ENCODE measurements around the gene ENOX2.

ENOX2 gene

DNA sequence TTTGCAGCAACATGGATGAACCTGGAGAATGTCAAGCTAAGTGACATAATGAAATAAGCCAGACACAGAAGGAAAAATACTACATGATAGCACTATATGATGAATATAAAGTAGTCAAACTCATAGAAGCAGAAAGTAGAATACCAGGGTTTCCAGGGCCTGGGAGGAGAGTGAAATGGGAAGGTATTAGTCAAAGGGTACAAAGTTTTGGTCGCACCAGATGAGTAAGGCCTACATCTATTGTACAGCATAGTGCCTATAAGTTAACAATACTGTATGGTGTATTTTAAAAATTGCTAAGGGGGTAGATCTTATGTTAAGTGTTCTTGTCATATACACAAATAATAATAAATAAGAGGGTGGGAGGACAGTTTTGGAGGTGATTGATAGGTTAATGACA, 41.5 kb downstream of the ENOX2 start:
- TF ChIP-seq, protein P1, sequence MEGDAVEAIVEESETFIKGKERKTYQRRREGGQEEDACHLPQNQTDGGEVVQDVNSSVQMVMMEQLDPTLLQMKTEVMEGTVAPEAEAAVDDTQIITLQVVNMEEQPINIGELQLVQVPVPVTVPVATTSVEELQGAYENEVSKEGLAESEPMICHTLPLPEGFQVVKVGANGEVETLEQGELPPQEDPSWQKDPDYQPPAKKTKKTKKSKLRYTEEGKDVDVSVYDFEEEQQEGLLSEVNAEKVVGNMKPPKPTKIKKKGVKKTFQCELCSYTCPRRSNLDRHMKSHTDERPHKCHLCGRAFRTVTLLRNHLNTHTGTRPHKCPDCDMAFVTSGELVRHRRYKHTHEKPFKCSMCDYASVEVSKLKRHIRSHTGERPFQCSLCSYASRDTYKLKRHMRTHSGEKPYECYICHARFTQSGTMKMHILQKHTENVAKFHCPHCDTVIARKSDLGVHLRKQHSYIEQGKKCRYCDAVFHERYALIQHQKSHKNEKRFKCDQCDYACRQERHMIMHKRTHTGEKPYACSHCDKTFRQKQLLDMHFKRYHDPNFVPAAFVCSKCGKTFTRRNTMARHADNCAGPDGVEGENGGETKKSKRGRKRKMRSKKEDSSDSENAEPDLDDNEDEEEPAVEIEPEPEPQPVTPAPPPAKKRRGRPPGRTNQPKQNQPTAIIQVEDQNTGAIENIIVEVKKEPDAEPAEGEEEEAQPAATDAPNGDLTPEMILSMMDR (IDR thresholded peaks at IDR 0.05; ENCODE audit: insufficient read depth, low read depth, low read length, missing control alignments) = no peak
- DNase-seq (ENCODE audit: low read depth) = no peak
- no peak overlapping the region for H3K4me3 ChIP-seq (ENCODE audit: low read depth, low read length)

DNA sequence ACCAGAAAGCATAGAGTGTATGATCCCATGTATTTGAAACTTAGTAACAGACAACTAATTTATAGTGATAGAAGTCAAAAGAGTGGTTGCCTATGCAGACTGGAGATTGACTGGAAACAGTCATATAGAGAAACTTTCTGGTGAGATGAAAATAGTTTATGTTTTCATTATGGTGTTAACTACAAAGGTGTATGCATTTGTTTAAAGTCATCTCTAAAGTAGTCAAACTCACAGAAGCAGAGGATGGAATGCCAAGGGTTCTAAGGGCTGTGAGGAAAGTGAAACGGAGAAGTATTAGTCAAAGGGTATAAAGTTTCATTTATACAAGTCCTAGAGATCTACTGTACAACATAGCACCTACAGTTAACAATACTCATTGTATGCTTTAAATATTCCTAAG, 45.8 kb downstream of the ENOX2 start:
- DNase-seq (ENCODE audit: low read depth) = peak; percentile 55
- TF ChIP-seq, protein P1 (IDR thresholded peaks at IDR 0.05; ENCODE audit: insufficient read depth, low read depth, low read length, missing control alignments) = no peak
- H3K4me3 ChIP-seq (ENCODE audit: low read depth, low read length) = no peak overlapping the region

DNA sequence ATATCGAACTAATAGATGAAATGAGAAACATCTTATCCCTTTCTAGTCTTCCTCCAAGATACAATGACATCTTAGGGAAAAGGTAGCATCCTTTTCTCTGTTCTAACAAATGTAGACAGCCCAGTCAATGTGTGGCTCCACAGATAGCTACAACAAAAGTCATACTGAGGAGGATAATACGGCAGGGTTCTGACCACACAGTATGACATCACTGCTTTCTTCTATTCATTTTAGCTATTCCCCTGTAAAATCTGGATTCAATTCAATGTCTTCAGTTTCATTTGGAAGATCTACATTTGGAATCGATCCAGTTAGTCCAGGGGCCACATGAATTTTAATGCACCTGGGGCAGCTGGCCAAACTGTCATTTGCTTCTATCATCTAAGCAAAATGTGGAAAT, 51.4 kb downstream of the ENOX2 start:
- no peak overlapping the region for H3K4me3 ChIP-seq (ENCODE audit: low read depth, low read length)
- TF ChIP-seq, protein P1 (IDR thresholded peaks at IDR 0.05; ENCODE audit: insufficient read depth, low read depth, low read length, missing control alignments) = no peak
- no peak for DNase-seq (ENCODE audit: low read depth)

DNA sequence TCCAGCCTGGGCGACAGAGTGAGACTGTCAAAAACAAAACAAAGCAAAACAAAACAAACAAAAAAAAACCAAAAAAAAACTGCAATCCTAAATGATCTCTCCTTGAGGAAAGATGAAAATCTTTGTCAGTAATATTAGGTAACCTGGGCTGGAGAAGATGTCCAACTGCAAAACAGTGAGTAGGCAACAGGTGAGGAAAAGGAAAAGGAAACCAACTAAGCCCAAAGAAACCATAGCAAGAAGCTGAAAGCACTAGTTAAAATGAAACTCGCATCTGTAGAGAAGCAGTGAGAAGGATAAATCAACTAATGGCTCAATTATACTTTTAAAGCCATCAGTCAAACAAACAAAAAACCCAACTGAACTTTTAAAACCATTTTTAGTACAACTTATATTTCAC, 54.2 kb downstream of the ENOX2 start:
- DNase-seq (ENCODE audit: low read depth) = peak; percentile 32
- TF ChIP-seq, protein P1 (IDR thresholded peaks at IDR 0.05; ENCODE audit: insufficient read depth, low read depth, low read length, missing control alignments) = no peak
- H3K4me3 ChIP-seq (ENCODE audit: low read depth, low read length) = no peak overlapping the region

DNA sequence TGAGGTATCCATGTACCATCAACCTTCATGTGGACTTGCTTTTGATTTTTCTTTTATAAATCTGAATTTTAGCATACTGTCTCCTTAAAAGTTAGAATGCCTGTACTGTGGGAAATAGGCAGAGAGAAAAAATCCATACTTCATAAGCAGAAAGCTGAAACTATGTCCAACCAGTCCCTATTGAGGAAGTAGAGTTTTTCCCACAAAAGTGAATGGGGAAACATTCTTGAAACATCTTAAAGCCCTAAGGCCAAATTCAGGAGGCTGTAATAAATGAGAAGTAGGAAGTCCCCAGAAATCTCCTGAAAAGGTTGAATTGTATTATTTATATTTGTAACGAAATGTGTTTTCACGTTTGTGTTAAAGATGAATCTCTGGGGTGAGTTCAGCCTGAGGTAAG, 56.3 kb downstream of the ENOX2 start:
- TF ChIP-seq, protein P1 (IDR thresholded peaks at IDR 0.05; ENCODE audit: insufficient read depth, low read depth, low read length, missing control alignments) = no peak
- H3K4me3 ChIP-seq (ENCODE audit: low read depth, low read length) = no peak overlapping the region

DNA sequence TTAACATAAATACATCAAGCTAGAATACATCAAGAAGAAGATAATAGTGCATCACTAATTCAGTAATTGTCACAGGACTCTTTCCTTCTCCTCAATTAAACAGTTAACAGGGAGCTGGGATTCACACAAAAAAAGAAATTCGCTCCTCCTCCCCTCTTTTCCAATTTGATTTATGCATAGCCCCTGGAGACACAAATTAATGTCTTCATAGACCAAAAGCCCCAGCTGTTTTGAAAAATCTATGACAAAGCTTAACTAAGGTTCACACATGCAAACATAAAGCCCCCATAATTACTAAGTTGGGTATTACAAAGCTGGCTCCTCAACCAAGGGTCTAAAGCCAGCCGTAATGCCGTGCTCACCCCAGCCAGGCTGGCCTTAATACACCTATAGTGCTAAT, 61.2 kb downstream of the ENOX2 start:
- DNase-seq (ENCODE audit: low read depth) = no peak
- no peak overlapping the region for H3K4me3 ChIP-seq (ENCODE audit: low read depth, low read length)
- TF ChIP-seq, protein P1 (IDR thresholded peaks at IDR 0.05; ENCODE audit: insufficient read depth, low read depth, low read length, missing control alignments) = no peak

More for the DNA sequence above, 56.3 kb downstream of the ENOX2 start:
- no peak for DNase-seq (ENCODE audit: low read depth)

DNA sequence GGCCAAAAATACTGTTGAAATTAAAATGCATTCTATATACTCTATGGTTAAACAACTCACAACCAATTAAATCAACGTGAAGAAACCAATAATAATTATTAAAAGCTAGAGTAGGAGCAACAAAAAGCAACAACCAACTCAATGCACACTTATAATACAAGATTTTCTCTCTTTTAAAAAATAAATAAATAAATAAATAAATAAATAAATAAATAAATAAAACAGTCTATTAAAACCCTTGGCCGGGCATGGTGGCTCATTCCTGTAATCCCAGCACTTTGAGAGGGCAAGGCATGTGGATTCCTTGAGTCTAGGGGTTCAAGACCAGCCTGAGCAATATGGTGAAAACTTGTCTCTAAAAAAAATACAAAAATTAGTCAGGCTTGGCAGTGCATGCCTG, 62.7 kb downstream of the ENOX2 start:
- TF ChIP-seq, protein P1 (IDR thresholded peaks at IDR 0.05; ENCODE audit: insufficient read depth, low read depth, low read length, missing control alignments) = no peak
- H3K4me3 ChIP-seq (ENCODE audit: low read depth, low read length) = no peak overlapping the region
- DNase-seq (ENCODE audit: low read depth) = no peak
